Measurements from ENCODE around the gene TAAR8.
"Not testable (repeated sequence)": the region's sequence is repeated elsewhere in the genome, so short reads cannot be mapped to it uniquely, and the experiment has no call there.

TAAR8 gene

GRCh38 chr6:132552372-132552771, at the start of gene TAAR8:
Gene TAAR8, plus strand, starts transcription at chr6:132552672. Its CDS starts 21 bp downstream, at chr6:132552693.
- DNase-seq (ENCODE audit: low read depth in 2 of 2): no peak

- DNase-seq (ENCODE audit: low read depth in 2 of 2): no peak
Observed at GRCh38 chr6:132504757-132505156, 47.7 kb upstream of the TAAR8 start.

GRCh38 chr6:132505158-132505557, 47.3 kb upstream of the TAAR8 start:
- DNase-seq (ENCODE audit: low read depth in 2 of 2): no peak

GRCh38 chr6:132506461-132506860, 46.0 kb upstream of the TAAR8 start:
- no peak for DNase-seq (ENCODE audit: low read depth in 2 of 2)

GRCh38 chr6:132506869-132507808, 45.3 kb upstream of the TAAR8 start:
- no peak for DNase-seq (ENCODE audit: low read depth in 2 of 2)

- no peak for DNase-seq (ENCODE audit: low read depth in 2 of 2)
Observed at GRCh38 chr6:132511210-132511830, 41.2 kb upstream of the TAAR8 start.

GRCh38 chr6:132511831-132512220, 40.6 kb upstream of the TAAR8 start:
- DNase-seq (ENCODE audit: low read depth in 2 of 2): no peak

GRCh38 chr6:132512342-132512637, 40.2 kb upstream of the TAAR8 start:
- DNase-seq (ENCODE audit: low read depth in 2 of 2): no peak

GRCh38 chr6:132512638-132513632, 39.5 kb upstream of the TAAR8 start, which contains the start of gene STX7:
Gene STX7, minus strand, starts transcription at chr6:132513116. Its CDS starts 9,586 bp downstream, at chr6:132503530.
- peak; percentile 56 to 64 for DNase-seq (ENCODE audit: low read depth in 2 of 2)

GRCh38 chr6:132513831-132514545, 38.5 kb upstream of the TAAR8 start:
- peak in 1 of 2 experiments; percentile 6 for DNase-seq (ENCODE audit: low read depth in 2 of 2)

GRCh38 chr6:132515386-132515785, 37.1 kb upstream of the TAAR8 start:
- no peak for DNase-seq (ENCODE audit: low read depth in 2 of 2)

GRCh38 chr6:132520953-132521352, 31.5 kb upstream of the TAAR8 start:
- no peak for DNase-seq (ENCODE audit: low read depth in 2 of 2)

GRCh38 chr6:132524646-132525045, 27.8 kb upstream of the TAAR8 start:
- no peak for DNase-seq (ENCODE audit: low read depth in 2 of 2)

- no peak for DNase-seq (ENCODE audit: low read depth in 2 of 2)
Observed at GRCh38 chr6:132525866-132526265, 26.6 kb upstream of the TAAR8 start.

GRCh38 chr6:132526461-132526860, 26.0 kb upstream of the TAAR8 start:
- no peak for DNase-seq (ENCODE audit: low read depth in 2 of 2)

- no peak for DNase-seq (ENCODE audit: low read depth in 2 of 2)
Observed at GRCh38 chr6:132527791-132528190, 24.7 kb upstream of the TAAR8 start.

- DNase-seq (ENCODE audit: low read depth in 2 of 2): peak in 1 of 2 experiments; percentile 8
Observed at GRCh38 chr6:132530293-132530974, 22.0 kb upstream of the TAAR8 start.

- DNase-seq (ENCODE audit: low read depth in 2 of 2): not testable (repeated sequence)
Observed at GRCh38 chr6:132534546-132534945, 17.9 kb upstream of the TAAR8 start.

- DNase-seq (ENCODE audit: low read depth in 2 of 2): no peak
Observed at GRCh38 chr6:132537145-132537544, 15.3 kb upstream of the TAAR8 start.

- DNase-seq (ENCODE audit: low read depth in 2 of 2): no peak
Observed at GRCh38 chr6:132537977-132538376, 14.5 kb upstream of the TAAR8 start, which contains the start of gene TAAR9. Gene TAAR9, plus strand, starts transcription at chr6:132538277. Its CDS starts 13 bp downstream, at chr6:132538290.

All from fibroblast of skin of left biceps (primary cell).